DOHH2 (cell line): ENCODE results near the gene PAX4.

Source experiments
- CTCF ChIP-seq: fragments of 200-600 bp; sonication (generic); IDR thresholded peaks from one replicate; pipeline ENCODE4 v1.5.1; 2014; ENCODE audit warnings: antibody characterized with exemption, mild to moderate bottlenecking, low read depth, low read length; ENCODE audit not compliant: poor library complexity, severe bottlenecking
- EZH2phosphoT487 ChIP-seq: fragments of 200-600 bp; sonication (generic); IDR thresholded peaks from 2 replicates; pipeline ENCODE4 v1.6.1; 2017; ENCODE audit warnings: borderline replicate concordance, mild to moderate bottlenecking, antibody characterized with exemption, low read length, moderate library complexity, mixed read lengths

GRCh38 chr7:127598318-127598717 lies 19.6 kb downstream of the PAX4 start:
- TF ChIP-seq EZH2phosphoT487 (no peak), CTCF (peak; percentile 75)
